GM12878 (cell line): ENCODE measurements around the gene TBX4. TPM values are rescaled to one million over a fixed set of nuclear protein-coding genes. Genes with fewer than 3 reads are reported as not detected.

ENCODE experiments used
- ATAC-seq: fragments of 200-7000 bp; cut with Tn5 transposase; 3 replicates; pipeline ENCODE4 v1.9.1; 2020; ENCODE audit warnings: mild to moderate bottlenecking, moderate library complexity
- BruUV-seq: library from RNA; stranded (reverse); fragments of 400-500 nt; replicated peaks from 2 replicates; lab custom pipeline; 2021; lab: Mats Ljungman, UMichigan
- CTCF ChIA-PET: fragments of 300-600 bp; sonication (Branson Sonifier 250); formaldehyde crosslinking; extraction: SDS; loops from one replicate; lab custom pipeline; 2021; ENCODE audit warnings: inconsistent platforms; lab: Yijun Ruan, JAX
- POLR2A ChIA-PET: fragments of 350-600 bp; formaldehyde crosslinking; extraction: SDS; loops from one replicate; lab custom pipeline; 2021; ENCODE audit warnings: inconsistent platforms; lab: Charles Lee
- RAD21 ChIA-PET: fragments of 300-600 bp; sonication (Branson Sonifier 250); formaldehyde crosslinking; loops from one replicate; lab custom pipeline; 2023; ENCODE audit warnings: antibody characterized with exemption; ENCODE audit not compliant: unreplicated experiment; lab: Charles Lee
- SMC1A ChIA-PET: fragments of 300-600 bp; sonication (Branson Sonifier 250); formaldehyde crosslinking; loops from one replicate; lab custom pipeline; 2023; ENCODE audit not compliant: unreplicated experiment, uncharacterized antibody; lab: Charles Lee
- DNase-seq: peaks from one replicate; pipeline ENCODE4 v3.0.0-alpha.2; 2011; ENCODE audit warnings: low read depth, low spot score
- FAIRE-seq: peaks from 3 replicates; lab custom pipeline; 2011; peaks lifted over from hg19 to GRCh38; lab: Jason Lieb, UNC
- H2AFZ ChIP-seq: 2 replicates; pipeline ENCODE4 v1.6.0; 2011; ENCODE audit warnings: low read depth, low read length, control low read depth; ENCODE audit not compliant: control insufficient read depth
- H3K27ac ChIP-seq: 2 replicates; pipeline ENCODE4 v1.5.1; 2011; ENCODE audit warnings: control low read depth; ENCODE audit not compliant: control insufficient read depth, insufficient read depth
- H3K27me3 ChIP-seq, 2 experiments: replicated peaks in 1 of 2; 2 replicates each; pipeline versions ENCODE4 v1.6.0 to v1.6.1; 2011; ENCODE audit warnings: low read length in 1 of 2; ENCODE audit not compliant: control insufficient read depth in 2 of 2, insufficient read depth in 2 of 2
- H3K36me3 ChIP-seq, 2 experiments: 2 replicates each; pipeline ENCODE4 v1.5.1; 2011; ENCODE audit warnings: low read length in 1 of 2; ENCODE audit not compliant: control insufficient read depth in 2 of 2, insufficient read depth in 2 of 2
- H3K4me1 ChIP-seq: 2 replicates; pipeline ENCODE4 v1.6.1; 2011; ENCODE audit warnings: mild to moderate bottlenecking, low read length, moderate library complexity, mixed read lengths; ENCODE audit not compliant: control insufficient read depth, insufficient read depth
- H3K4me2 ChIP-seq: 2 replicates; pipeline ENCODE4 v1.6.0; 2011; ENCODE audit warnings: control low read depth; ENCODE audit not compliant: control insufficient read depth, insufficient read depth
- H3K4me3 ChIP-seq: fragments of 200-600 bp; sonication (generic); 2 replicates; pipeline ENCODE4 v1.5.1; 2016
- H3K79me2 ChIP-seq: 2 replicates; pipeline ENCODE4 v1.6.0; 2011; ENCODE audit warnings: low read length; ENCODE audit not compliant: control insufficient read depth, insufficient read depth
- H3K9ac ChIP-seq: 2 replicates; pipeline ENCODE4 v1.8.0; 2011; ENCODE audit warnings: low read length, control low read depth, mixed read lengths; ENCODE audit not compliant: control insufficient read depth, insufficient read depth
- H3K9me3 ChIP-seq: replicated peaks from 3 replicates; pipeline ENCODE4 v1.5.1; 2011; ENCODE audit warnings: mild to moderate bottlenecking, low read length; ENCODE audit not compliant: control insufficient read depth, insufficient read depth
- H4K20me1 ChIP-seq: 2 replicates; pipeline ENCODE4 v1.6.0; 2011; ENCODE audit not compliant: control insufficient read depth, insufficient read depth
- ETV6 ChIP-seq, 2 experiments: fragments of 450-650 bp in 1 of 2; IDR thresholded peaks in 1 of 2; conservative IDR thresholded peaks in 1 of 2; 2 replicates each; pipeline ENCODE4 v1.6.1; 2014; ENCODE audit warnings: antibody characterized with exemption in 1 of 2, borderline replicate concordance in 1 of 2, low read depth in 1 of 2, mild to moderate bottlenecking in 1 of 2, moderate library complexity in 1 of 2
- NFXL1 ChIP-seq: fragments of 450-650 bp; IDR thresholded peaks from 2 replicates; pipeline ENCODE4 v1.6.1; 2017; ENCODE audit warnings: antibody characterized with exemption, mild to moderate bottlenecking, borderline replicate concordance
- SIX5 ChIP-seq: IDR thresholded peaks from 2 replicates; pipeline ENCODE4 v1.6.1; 2011; ENCODE audit warnings: mild to moderate bottlenecking, low read depth, low read length, moderate library complexity; ENCODE audit not compliant: severe bottlenecking
- ZNF687 ChIP-seq: fragments of 450-650 bp; IDR thresholded peaks from 2 replicates; pipeline ENCODE4 v1.6.1; 2017; ENCODE audit warnings: mild to moderate bottlenecking, moderate library complexity
- WGBS: methylation state at CpG from one replicate; pipeline ENCODE4 v1.1.6; 2016; ENCODE audit warnings: low lambda C conversion rate; ENCODE audit not compliant: insufficient replicate concordance, insufficient coverage; ENCODE audit errors: missing lambda C conversion rate; 5-methylcytosine and 5-hydroxymethylcytosine counted together
- in situ Hi-C: fragments of 300-500 bp; cut with MboI; formaldehyde crosslinking; loops from 9 replicates; pipeline ENCODE4 v1.14.3; 2018; ENCODE audit warnings: mixed read lengths
- intact Hi-C: fragments of 100-400 bp; cut with micrococcal nuclease; formaldehyde crosslinking; loops from one replicate; pipeline ENCODE4 v1.14.2; 2022; ENCODE audit not compliant: unreplicated experiment
- polyA plus RNA-seq, 11 experiments: library from polyadenylated mRNA; depleted of rRNA in 4 of 11; unstranded in 6 of 11; stranded (reverse) in 5 of 11; fragments of >200 nt; fragmentation: Nextera tagmentation in 4 of 11; fragmentation: Illumina TruSeq in 1 of 11; extraction: Ambion mirVana in 4 of 11; extraction: Trizol in 1 of 11; gene quantifications; 1 replicate in 1 of 11; 2 replicates in 10 of 11; pipeline versions ENCODE4 v1.2.1 to v1.2.3, GENCODE V29; 2011 to 2016; ENCODE audit warnings: inconsistent platforms in 2 of 11, missing spikeins in 2 of 11, low read depth in 1 of 11
- total RNA-seq, 4 experiments: library from RNA; depleted of rRNA in 3 of 4; stranded (reverse); fragments of >200 nt in 3 of 4; fragmentation: Illumina TruSeq in 1 of 4; extraction: Trizol in 1 of 4; gene quantifications; 2 replicates each; pipeline versions ENCODE4 v1.2.1 to v1.2.3, GENCODE V29; 2013 to 2021

Gene TBX4
- total and polyA plus RNA-seq, 10 of the 15 experiments (the other 5 are each of a cell fraction or from before 2014, with no cell fraction given): 0.01 TPM; not detected in 9

GRCh38 chr17:61480414-61480807, 28.2 kb downstream of the TBX4 start:
- no peak overlapping the region for H3K9ac ChIP-seq
- H3K27me3 ChIP-seq: peaks cover 0 to 4% of the 10 kb centered on the region in 2 experiments; a peak in 2 of 4 replicates
- no peaks in the 10 kb centered on the region for H4K20me1 ChIP-seq
- no peaks in the 10 kb centered on the region for H3K36me3 ChIP-seq
- TF ChIP-seq ETV6 (conservative IDR thresholded peaks at IDR 0.05 in 1 of 2, IDR thresholded peaks at IDR 0.05 in 1 of 2; ENCODE audit: borderline replicate concordance in 1 of 2, low read depth in 1 of 2) (0 out of 4 replicates have a peak, but pooled peaks of 1 of the 2 experiments have one; percentile 61), SIX5 (no peak), ZNF687 (no peak), NFXL1 (0 out of 2 replicates have a peak, but pooled peaks have one; percentile 2)
- H3K4me2 ChIP-seq: no peak overlapping the region
- ChIA-PET SMC1A (no interaction called here), RAD21 (no interaction called here), POLR2A (no interaction called here), CTCF (interaction anchor here (1.3 kb wide), 1 partner anchor 65 kb away, joined by 3 read pairs; no protein-coding TSS in a partner anchor)
- ATAC-seq: no peak
- no peaks in the 10 kb centered on the region for H3K4me1 ChIP-seq
- intact Hi-C loops (no loop called here), in situ Hi-C loops (no loop called here)
- no peak for DNase-seq
- H3K79me2 ChIP-seq: no peaks in the 10 kb centered on the region
- H3K27ac ChIP-seq: no peak overlapping the region
- FAIRE-seq: no peak
- 15% methylated on average over 4 of the region's 5 CpGs for WGBS
- H3K4me3 ChIP-seq: no peak overlapping the region
- no peaks in the 10 kb centered on the region for H3K9me3 ChIP-seq
- BruUV-seq: no TSS peak
- no peak overlapping the region for H2AFZ ChIP-seq
